Esophagus muscularis mucosa (tissue), 2 donors: ENCODE results near the gene GPRIN3.

ENCODE experiments used
- EP300 ChIP-seq: sonication (generic); formaldehyde crosslinking; IDR thresholded peaks from one replicate; pipeline ENCODE4 v1.6.1; 2017; ENCODE audit warnings: antibody characterized with exemption
- POLR2A ChIP-seq: fragments of 450-650 bp; IDR thresholded peaks from one replicate; pipeline ENCODE4 v1.6.1; 2017; ENCODE audit warnings: antibody characterized with exemption, moderate library complexity, mild to moderate bottlenecking, low read depth

GRCh38 chr4:89331686-89332544 lies 24.3 kb upstream of the GPRIN3 start:
- TF ChIP-seq EP300 (no peak), POLR2A (no peak)
